ENCODE measurements around the gene TSSC4. TPM values are rescaled to one million over a fixed set of nuclear protein-coding genes. Genes with fewer than 3 reads are reported as not detected.

Gene TSSC4
- total RNA-seq, 2 donors from 2014 or later: 26.7 to 40.3 TPM

DNA sequence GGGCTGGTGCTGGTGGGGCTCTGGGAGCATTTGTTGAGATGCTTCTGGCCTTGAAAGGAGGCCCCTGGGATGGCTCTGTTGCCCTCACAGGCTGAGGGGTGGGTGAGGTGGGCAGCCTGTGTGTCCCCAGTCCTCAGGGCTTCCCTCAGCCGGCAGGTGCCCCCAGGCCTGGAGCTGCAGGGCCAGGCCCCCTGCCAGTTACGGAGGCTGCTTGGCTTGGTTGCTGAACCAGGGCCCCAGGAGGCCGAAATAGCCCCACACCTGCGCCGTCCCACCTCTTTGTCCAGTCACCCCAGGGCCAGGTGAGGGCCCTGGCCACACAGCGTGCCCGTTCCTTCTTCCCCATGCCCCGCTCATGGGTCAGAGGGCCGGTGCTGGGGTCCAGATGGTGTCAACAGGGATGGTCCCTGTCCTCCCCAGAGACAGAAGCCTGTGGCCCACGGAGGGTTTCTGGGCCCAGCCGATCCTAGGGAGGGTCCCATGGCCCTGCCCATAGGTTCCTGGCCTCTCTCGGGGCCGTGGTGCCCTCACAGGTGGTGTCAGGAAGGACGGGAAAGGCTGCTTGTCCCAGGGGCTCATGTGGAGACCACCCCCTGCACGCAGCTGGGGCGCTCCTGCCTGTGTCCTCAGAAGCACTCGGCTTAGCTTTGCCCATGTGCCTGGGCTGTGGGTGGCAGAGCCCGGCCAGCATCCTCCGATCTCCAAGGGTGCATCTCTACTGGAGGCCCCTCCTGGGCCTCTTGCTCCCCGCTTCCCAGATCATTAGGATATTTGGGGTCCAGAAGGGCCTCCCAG is 9.2 kb upstream of the TSSC4 start:
- no peak for DNase-seq (ENCODE audit: low spot score)
- Histone ChIP-seq H3K4me1 (peaks cover 0 to 70% of the 10 kb centered on the region in 2 donors), H3K27ac (peak overlapping the region; percentile 66 to 100)

DNA sequence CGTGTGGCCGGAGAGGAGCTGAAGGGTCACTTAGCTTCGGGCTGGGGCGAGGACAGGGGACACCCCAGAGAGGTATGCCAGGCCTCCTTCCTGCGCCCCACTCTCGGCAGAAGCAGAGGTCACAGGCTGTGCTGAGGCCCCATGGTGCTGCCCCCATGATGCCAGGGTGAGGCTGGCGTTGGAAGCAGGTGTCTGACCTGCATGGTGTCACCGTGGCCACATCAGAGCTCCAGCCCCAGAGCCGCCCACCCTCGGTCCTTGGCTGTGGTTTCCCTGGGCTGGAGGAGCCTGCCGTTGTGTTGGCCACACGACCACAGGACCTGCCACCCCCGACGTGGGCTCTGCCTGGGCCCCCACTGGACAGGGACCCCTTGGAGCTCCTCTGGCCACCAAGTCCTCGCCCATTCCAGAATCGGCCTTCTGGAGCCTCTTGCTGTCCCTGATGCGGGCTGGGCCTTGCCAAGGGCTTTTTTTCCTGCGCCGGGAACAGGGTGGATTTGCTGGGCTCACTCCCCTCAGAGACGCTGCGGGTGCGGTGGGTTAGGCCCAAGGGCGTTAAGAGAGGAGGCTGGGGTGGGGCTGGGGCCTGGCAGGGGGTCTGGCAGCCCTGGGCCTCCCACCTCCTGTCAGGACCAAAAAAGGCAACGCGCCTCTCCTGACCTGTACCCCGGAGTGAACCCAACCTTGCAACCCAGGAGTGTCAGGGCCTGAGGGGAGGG is 8.2 kb upstream of the TSSC4 start:
- Histone ChIP-seq H3K4me1 (peaks cover 0 to 60% of the 10 kb centered on the region in 2 donors), H3K4me3 (no peak overlapping the region), H3K9me3 (no peaks in the 10 kb centered on the region), H3K27ac (peak overlapping the region; percentile 26 to 100), H3K27me3 (no peaks in the 10 kb centered on the region), H3K36me3 (peaks cover 64% of the 10 kb centered on the region)
- TF ChIP-seq, protein P1, sequence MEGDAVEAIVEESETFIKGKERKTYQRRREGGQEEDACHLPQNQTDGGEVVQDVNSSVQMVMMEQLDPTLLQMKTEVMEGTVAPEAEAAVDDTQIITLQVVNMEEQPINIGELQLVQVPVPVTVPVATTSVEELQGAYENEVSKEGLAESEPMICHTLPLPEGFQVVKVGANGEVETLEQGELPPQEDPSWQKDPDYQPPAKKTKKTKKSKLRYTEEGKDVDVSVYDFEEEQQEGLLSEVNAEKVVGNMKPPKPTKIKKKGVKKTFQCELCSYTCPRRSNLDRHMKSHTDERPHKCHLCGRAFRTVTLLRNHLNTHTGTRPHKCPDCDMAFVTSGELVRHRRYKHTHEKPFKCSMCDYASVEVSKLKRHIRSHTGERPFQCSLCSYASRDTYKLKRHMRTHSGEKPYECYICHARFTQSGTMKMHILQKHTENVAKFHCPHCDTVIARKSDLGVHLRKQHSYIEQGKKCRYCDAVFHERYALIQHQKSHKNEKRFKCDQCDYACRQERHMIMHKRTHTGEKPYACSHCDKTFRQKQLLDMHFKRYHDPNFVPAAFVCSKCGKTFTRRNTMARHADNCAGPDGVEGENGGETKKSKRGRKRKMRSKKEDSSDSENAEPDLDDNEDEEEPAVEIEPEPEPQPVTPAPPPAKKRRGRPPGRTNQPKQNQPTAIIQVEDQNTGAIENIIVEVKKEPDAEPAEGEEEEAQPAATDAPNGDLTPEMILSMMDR (IDR thresholded peaks at IDR 0.05): no peak
- no peak for DNase-seq (ENCODE audit: low spot score)

More for the DNA sequence above, 9.2 kb upstream of the TSSC4 start:
- no peaks in the 10 kb centered on the region for H3K27me3 ChIP-seq
- peaks cover 53% of the 10 kb centered on the region for H3K36me3 ChIP-seq
- TF ChIP-seq, protein P1 (IDR thresholded peaks at IDR 0.05): no peak
- H3K4me3 ChIP-seq: no peak overlapping the region
- no peaks in the 10 kb centered on the region for H3K9me3 ChIP-seq

DNA sequence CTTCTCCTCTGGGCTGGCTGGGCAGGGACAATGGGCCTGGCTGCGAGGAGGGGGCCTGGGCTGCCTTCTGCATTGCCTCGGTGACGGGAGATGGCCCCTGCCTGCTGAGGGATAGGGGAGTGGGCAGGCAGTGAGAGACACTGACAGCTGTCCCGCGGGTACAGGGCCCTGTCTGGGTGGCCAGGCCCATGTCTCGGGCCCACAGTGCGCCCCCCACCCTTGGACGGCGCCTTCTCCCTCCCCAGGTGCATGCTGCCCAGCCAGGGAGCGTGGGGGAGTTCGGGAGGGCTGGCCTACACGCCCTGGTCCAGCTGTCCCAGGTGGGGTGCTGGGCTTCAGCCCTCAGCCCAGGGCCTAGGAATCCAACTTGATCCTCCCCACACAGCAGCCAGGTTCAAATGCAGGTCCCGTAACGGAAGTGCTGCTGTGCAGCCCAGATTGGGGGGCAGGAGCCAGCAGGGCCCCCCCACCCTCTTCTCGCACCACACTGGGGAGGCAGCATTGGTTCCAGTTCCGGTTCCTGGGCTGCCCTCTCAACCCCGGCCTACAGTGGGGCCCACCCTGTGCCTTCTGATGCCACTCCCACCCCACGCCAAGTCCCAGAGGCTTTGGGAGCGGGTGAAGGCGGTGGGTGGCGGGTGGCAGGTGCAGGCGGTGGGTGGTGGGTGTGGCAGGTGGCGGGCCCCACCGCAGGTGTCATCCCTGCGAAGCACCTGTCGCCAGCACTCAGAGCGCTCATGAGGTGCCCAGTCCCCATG is 7.3 kb upstream of the TSSC4 start:
- H3K4me1 ChIP-seq: peaks cover 0 to 51% of the 10 kb centered on the region in 2 donors
- TF ChIP-seq, protein P1 (IDR thresholded peaks at IDR 0.05): no peak
- H3K4me3 ChIP-seq: no peak overlapping the region
- DNase-seq (ENCODE audit: low spot score): no peak
- peaks cover 72% of the 10 kb centered on the region for H3K36me3 ChIP-seq
- no peaks in the 10 kb centered on the region for H3K9me3 ChIP-seq
- H3K27me3 ChIP-seq: no peaks in the 10 kb centered on the region
- H3K27ac ChIP-seq: peak overlapping the region in 1 of 2 donors; percentile 100

DNA sequence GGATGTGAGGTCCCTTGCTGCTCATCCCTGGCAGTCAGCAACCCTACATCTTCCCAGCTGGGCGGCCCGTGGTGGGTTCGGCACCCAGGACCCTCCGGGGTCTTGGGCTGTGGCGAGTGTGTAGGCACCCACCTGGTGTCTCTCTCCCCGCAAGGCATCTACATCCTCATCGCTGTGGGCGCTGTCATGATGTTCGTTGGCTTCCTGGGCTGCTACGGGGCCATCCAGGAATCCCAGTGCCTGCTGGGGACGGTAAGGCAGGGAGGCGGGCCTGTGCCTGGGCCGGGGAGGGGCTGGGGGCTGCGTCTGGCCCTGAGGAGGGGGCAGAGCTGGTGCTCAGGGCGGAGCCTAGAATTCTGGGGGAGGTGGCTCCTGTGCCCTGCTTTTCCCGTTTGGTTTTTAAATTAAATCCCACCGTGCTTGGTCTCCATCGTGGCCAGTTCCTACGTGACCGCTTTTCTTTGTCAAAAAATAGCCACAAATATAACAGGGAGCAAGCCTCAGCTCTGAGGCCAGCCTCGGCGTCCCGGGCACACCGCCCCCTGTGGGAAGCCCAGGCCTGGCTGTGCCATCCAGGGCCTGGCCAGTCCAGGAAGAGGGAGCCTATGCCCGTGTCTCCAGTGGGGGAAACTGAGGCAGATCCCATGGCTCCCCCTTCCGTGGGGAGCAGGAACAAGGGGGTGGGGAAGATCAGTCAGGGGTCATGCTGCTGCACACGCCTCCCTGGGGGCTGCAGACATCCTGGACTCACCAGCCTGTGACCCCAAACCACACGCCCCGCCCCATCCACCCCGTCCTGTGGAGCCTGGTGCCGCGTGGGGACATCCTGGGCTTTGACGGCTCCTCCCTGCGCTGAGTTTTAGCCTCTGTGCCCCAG is 6.4 kb upstream of the TSSC4 start:
- Histone ChIP-seq H3K4me1 (peaks cover 0 to 48% of the 10 kb centered on the region in 2 donors), H3K27ac (no peak overlapping the region), H3K9me3 (no peaks in the 10 kb centered on the region), H3K27me3 (no peaks in the 10 kb centered on the region), H3K36me3 (peaks cover 77% of the 10 kb centered on the region), H3K4me3 (no peak overlapping the region)
- DNase-seq (ENCODE audit: low spot score): no peak
- TF ChIP-seq, protein P1 (IDR thresholded peaks at IDR 0.05): no peak

DNA sequence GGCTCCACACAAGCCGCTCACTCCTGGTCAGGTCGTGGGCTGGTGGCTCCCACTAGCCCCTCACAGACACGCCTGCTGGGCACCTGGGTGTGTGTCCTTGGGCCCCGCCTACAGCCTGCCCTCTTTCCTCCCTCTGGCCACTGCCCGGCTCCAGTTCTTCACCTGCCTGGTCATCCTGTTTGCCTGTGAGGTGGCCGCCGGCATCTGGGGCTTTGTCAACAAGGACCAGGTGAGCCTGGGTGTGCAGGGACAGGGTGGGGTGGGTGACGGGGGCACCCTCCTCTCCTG is 5.8 kb upstream of the TSSC4 start:
- no peak overlapping the region for H3K27ac ChIP-seq
- H3K4me3 ChIP-seq: no peak overlapping the region
- peaks cover 77% of the 10 kb centered on the region for H3K36me3 ChIP-seq
- H3K4me1 ChIP-seq: peaks cover 0 to 48% of the 10 kb centered on the region in 2 donors
- TF ChIP-seq, protein P1 (IDR thresholded peaks at IDR 0.05): no peak
- no peaks in the 10 kb centered on the region for H3K9me3 ChIP-seq
- no peak for DNase-seq (ENCODE audit: low spot score)
- H3K27me3 ChIP-seq: no peaks in the 10 kb centered on the region
